ENCODE data around the gene GPHN. TPM values are rescaled to one million over a fixed set of nuclear protein-coding genes. Genes with fewer than 3 reads are reported as not detected.

GPHN gene
- total and polyA plus RNA-seq, 10 of the 15 experiments (the other 5 are each of a cell fraction or from before 2014, with no cell fraction given), result 22.3 to 48.8 (median 33.1) TPM

DNA sequence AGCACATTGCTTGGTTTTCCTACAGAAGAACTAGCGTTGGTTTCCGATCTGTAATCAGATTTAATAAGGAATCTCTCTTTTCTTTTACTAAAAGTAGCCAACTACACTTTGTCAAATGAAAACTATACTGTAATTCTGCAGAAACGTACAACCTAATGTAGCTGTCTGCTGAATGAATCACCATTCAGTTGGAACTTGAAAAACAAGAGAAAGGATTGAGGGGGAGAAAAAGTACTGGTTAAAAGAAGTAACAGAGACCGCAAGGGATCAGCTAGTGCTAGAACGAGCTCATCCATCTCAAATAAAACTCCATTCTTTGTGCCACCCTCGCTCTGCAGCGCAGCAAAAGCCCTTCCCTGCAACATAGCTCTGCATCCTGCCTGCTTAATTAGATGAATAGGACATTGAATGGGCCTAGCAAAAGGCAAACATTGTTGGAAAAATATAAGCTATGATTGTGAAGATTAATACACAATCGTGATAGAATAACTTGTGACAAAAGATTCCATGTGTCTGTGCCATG is 683.9 kb downstream of the GPHN start:
- CTCF ChIA-PET, result interaction anchor here (0.6 to 1.8 kb wide), 2 partner anchors 94 to 664 kb away, joined by 3 to 5 read pairs; no protein-coding TSS in a partner anchor

More for the DNA sequence above, 683.9 kb downstream of the GPHN start:
- ChIA-PET RAD21 (ENCODE audit: unreplicated experiment) (interaction anchor here (1.2 to 2.1 kb wide), 3 partner anchors 94 to 789 kb away, joined by 3 to 5 read pairs (median 3); no protein-coding TSS in a partner anchor), SMC1A (ENCODE audit: uncharacterized antibody, unreplicated experiment) (interaction anchor here (0.8 kb wide), 1 partner anchor 10 kb away, joined by 3 read pairs; no protein-coding TSS in a partner anchor), POLR2A (no interaction called here)
- no peaks in the 10 kb centered on the region for H4K20me1 ChIP-seq (ENCODE audit: control insufficient read depth, insufficient read depth)
- no peak overlapping the region for H2AFZ ChIP-seq (ENCODE audit: control insufficient read depth, low read depth, low read length)
- H3K4me3 ChIP-seq, result no peak overlapping the region
- no peak for FAIRE-seq
- no peaks in the 10 kb centered on the region for H3K27me3 ChIP-seq (replicated peaks in 1 of 2; ENCODE audit: control insufficient read depth in 2 of 2, insufficient read depth in 2 of 2, low read length in 1 of 2)
- no peak overlapping the region for H3K4me2 ChIP-seq (ENCODE audit: control insufficient read depth, insufficient read depth)
- no peaks in the 10 kb centered on the region for H3K9me3 ChIP-seq (replicated peaks; ENCODE audit: control insufficient read depth, insufficient read depth, low read length)
- in situ Hi-C loops (cut with MboI), result no loop called here
- no peak for ATAC-seq
- TF ChIP-seq ZSCAN29 (IDR thresholded peaks at IDR 0.05) (no peak), YY1 (IDR thresholded peaks at IDR 0.05; ENCODE audit: low read depth, low read length) (no peak), ZNF622 (IDR thresholded peaks at IDR 0.05) (no peak), SMC3 (IDR thresholded peaks at IDR 0.05; ENCODE audit: borderline replicate concordance, low read length) (no peak), TAF1 (IDR thresholded peaks at IDR 0.05; ENCODE audit: borderline replicate concordance, low read depth, low read length) (no peak), PKNOX1 (IDR thresholded peaks at IDR 0.05) (no peak), SUPT20H (IDR thresholded peaks at IDR 0.05; ENCODE audit: borderline replicate concordance, control insufficient read depth, low read depth, low read length) (no peak), JUND (IDR thresholded peaks at IDR 0.05; ENCODE audit: low read depth, low read length) (no peak)
- TF ChIP-seq, protein P1, sequence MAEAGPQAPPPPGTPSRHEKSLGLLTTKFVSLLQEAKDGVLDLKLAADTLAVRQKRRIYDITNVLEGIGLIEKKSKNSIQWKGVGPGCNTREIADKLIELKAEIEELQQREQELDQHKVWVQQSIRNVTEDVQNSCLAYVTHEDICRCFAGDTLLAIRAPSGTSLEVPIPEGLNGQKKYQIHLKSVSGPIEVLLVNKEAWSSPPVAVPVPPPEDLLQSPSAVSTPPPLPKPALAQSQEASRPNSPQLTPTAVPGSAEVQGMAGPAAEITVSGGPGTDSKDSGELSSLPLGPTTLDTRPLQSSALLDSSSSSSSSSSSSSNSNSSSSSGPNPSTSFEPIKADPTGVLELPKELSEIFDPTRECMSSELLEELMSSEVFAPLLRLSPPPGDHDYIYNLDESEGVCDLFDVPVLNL (IDR thresholded peaks at IDR 0.05; ENCODE audit: low read depth, low read length), result no peak
- TF ChIP-seq, protein P2, sequence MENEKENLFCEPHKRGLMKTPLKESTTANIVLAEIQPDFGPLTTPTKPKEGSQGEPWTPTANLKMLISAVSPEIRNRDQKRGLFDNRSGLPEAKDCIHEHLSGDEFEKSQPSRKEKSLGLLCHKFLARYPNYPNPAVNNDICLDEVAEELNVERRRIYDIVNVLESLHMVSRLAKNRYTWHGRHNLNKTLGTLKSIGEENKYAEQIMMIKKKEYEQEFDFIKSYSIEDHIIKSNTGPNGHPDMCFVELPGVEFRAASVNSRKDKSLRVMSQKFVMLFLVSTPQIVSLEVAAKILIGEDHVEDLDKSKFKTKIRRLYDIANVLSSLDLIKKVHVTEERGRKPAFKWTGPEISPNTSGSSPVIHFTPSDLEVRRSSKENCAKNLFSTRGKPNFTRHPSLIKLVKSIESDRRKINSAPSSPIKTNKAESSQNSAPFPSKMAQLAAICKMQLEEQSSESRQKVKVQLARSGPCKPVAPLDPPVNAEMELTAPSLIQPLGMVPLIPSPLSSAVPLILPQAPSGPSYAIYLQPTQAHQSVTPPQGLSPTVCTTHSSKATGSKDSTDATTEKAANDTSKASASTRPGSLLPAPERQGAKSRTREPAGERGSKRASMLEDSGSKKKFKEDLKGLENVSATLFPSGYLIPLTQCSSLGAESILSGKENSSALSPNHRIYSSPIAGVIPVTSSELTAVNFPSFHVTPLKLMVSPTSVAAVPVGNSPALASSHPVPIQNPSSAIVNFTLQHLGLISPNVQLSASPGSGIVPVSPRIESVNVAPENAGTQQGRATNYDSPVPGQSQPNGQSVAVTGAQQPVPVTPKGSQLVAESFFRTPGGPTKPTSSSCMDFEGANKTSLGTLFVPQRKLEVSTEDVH (IDR thresholded peaks at IDR 0.05; ENCODE audit: low read depth, partially characterized antibody), result no peak
- no peaks in the 10 kb centered on the region; the same call in 1 of the 2 replicates for H3K4me1 ChIP-seq (ENCODE audit: control insufficient read depth, insufficient read depth, low read length)
- intact Hi-C loops (cut with micrococcal nuclease; ENCODE audit: unreplicated experiment), result no loop called here
- H3K9ac ChIP-seq (ENCODE audit: control insufficient read depth, insufficient read depth, low read length), result no peak overlapping the region
- no peaks in the 10 kb centered on the region for H3K36me3 ChIP-seq (ENCODE audit: control insufficient read depth in 2 of 2, insufficient read depth in 2 of 2, low read length in 1 of 2)
- no TSS peak for BruUV-seq (replicated peaks)
- H3K79me2 ChIP-seq (ENCODE audit: control insufficient read depth, insufficient read depth, low read length), result no peaks in the 10 kb centered on the region
- no peak overlapping the region for H3K27ac ChIP-seq (ENCODE audit: control insufficient read depth, insufficient read depth)
- WGBS (ENCODE audit: insufficient coverage, insufficient replicate concordance, low lambda C conversion rate, missing lambda C conversion rate), result 69% methylated on average over 8 of the region's 8 CpGs
- no peak for DNase-seq (ENCODE audit: low read depth, low spot score)
